Pancreas (tissue), 10 donors: ENCODE measurements around the gene PGM5. TPM values are rescaled to one million over a fixed set of nuclear protein-coding genes. Genes with fewer than 3 reads are reported as not detected.
A peak's percentile ranks its signal among the peaks of the same experiment; 100 is the strongest.

ENCODE experiments used
- ATAC-seq, 4 donors: fragments of 200-7000 bp; cut with Tn5 transposase; one replicate each; pipeline versions ENCODE4 v1.8.0 to v1.9.1; 2020; ENCODE audit warnings: mild to moderate bottlenecking in 4 of 4, moderate library complexity in 4 of 4
- DNase-seq, 6 donors: peaks; one replicate each; pipeline ENCODE4 v3.0.0-alpha.2; 2020
- FAIRE-seq: peaks from 2 replicates; lab custom pipeline; 2012; peaks lifted over from hg19 to GRCh38; lab: Jason Lieb, UNC
- H3K27ac ChIP-seq, 4 donors: fragments of 200-600 bp; sonication (generic); 1 replicate in 3 of 4; 2 replicates in 1 of 4; pipeline versions ENCODE4 v1.5.0 to v1.8.0; 2020
- H3K27me3 ChIP-seq, 4 donors: fragments of 200-600 bp; one replicate each; pipeline ENCODE4 v1.8.0; 2021
- H3K36me3 ChIP-seq, 3 donors: fragments of 200-600 bp; sonication (generic) in 1 of 3; one replicate each; pipeline versions ENCODE4 v1.5.0 to v1.8.0; 2020 to 2021
- H3K4me1 ChIP-seq, 3 donors: fragments of 200-600 bp; one replicate each; pipeline ENCODE4 v1.8.0; 2021
- H3K4me3 ChIP-seq, 4 donors: fragments of 200-600 bp; sonication (generic) in 2 of 4; one replicate each; pipeline versions ENCODE4 v1.5.0 to v1.8.0; 2020 to 2021
- H3K9me3 ChIP-seq, 4 donors: fragments of 200-600 bp; one replicate each; pipeline ENCODE4 v1.8.0; 2021
- CTCF ChIP-seq, 4 donors: fragments of 200-600 bp; sonication (generic) in 3 of 4; IDR thresholded peaks; one replicate each; pipeline versions ENCODE4 v1.5.0 to v1.8.0; 2021; ENCODE audit warnings: antibody characterized with exemption in 4 of 4
- WGBS, 2 donors: extraction: QIAGEN DNeasy Blood & Tissue Kit; methylation state at CpG; one replicate each; pipeline ENCODE4 v1.1.7; 2013; 5-methylcytosine and 5-hydroxymethylcytosine counted together
- intact Hi-C, 3 donors: fragments of 100-400 bp; cut with DNase I; formaldehyde crosslinking; loops; one replicate each; pipeline versions ENCODE4 v1.11.1 to v1.14.2; 2022
- polyA plus RNA-seq, 2 donors: library from polyadenylated mRNA; stranded (reverse); fragments of 200-250 nt; gene quantifications; one replicate each; pipeline ENCODE4 v1.2.3, GENCODE V29; 2013
- total RNA-seq, 6 donors: library from RNA; stranded (reverse); fragmentation: NEBNext Ultra II Directional in 4 of 6; extraction: Animal tissue kit (Norgen Biotek cat#: 25700) in 4 of 6; gene quantifications; one replicate each; pipeline versions ENCODE4 v1.2.1 to v1.2.4, GENCODE V29; 2021 to 2023
- donor health status: healthy with polysubstance abuse.
- donor health status: DM: no; HTN: no; CAD: no; lungs with moderate emphysema.
- donor health status: DM: no; HTN: no; CAD: no.
- donor health status: control.
- donor health status: control.
- donor health status: Bipolar disorder and iron deficiency.
- donor health status: DM: yes; HTN: yes; CAD: no.
- donor health status: DM: no; HTN: no; CAD: no.
- donor health status: DM: no; HTN: no; CAD: no.
- donor health status: DM: yes; HTN: yes; CAD: no.

PGM5 gene
- total and polyA plus RNA-seq, 8 donors: 1.9 to 4.6 (median 2.3) TPM

- H3K36me3 ChIP-seq: no peaks in the 10 kb centered on the region
- FAIRE-seq (no peak), DNase-seq (peak in 5 of 6 donors; percentile 22 to 58 (median 50)), ATAC-seq (peak; percentile 63 to 88 (median 75))
- no peaks in the 10 kb centered on the region for H3K9me3 ChIP-seq
- 50 to 53% methylated on average over 7 of the region's 7 CpGs for WGBS, 2 donors
- H3K27ac ChIP-seq: no peak overlapping the region
- no peak for TF ChIP-seq CTCF (IDR thresholded peaks at IDR 0.05)
- no peak overlapping the region for H3K4me3 ChIP-seq
- intact Hi-C loops: no loop called here
- no peaks in the 10 kb centered on the region for H3K27me3 ChIP-seq
- H3K4me1 ChIP-seq: no peaks in the 10 kb centered on the region
Measured at GRCh38 chr9:68437785-68438184, 81.4 kb downstream of the PGM5 start.

GRCh38 chr9:68443624-68444023, 87.2 kb downstream of the PGM5 start:
- FAIRE-seq: no peak
- no peaks in the 10 kb centered on the region for H3K4me1 ChIP-seq
- no peaks in the 10 kb centered on the region for H3K36me3 ChIP-seq
- intact Hi-C loops: no loop called here
- no peak for ATAC-seq
- DNase-seq: no peak
- 17 to 23% methylated on average over 2 of the region's 2 CpGs for WGBS, 2 donors
- no peak overlapping the region for H3K4me3 ChIP-seq
- no peaks in the 10 kb centered on the region for H3K27me3 ChIP-seq
- no peak for TF ChIP-seq CTCF (IDR thresholded peaks at IDR 0.05)
- H3K27ac ChIP-seq: no peak overlapping the region
- H3K9me3 ChIP-seq: no peaks in the 10 kb centered on the region

GRCh38 chr9:68446836-68447235, 90.4 kb downstream of the PGM5 start:
- no peaks in the 10 kb centered on the region for H3K4me1 ChIP-seq
- DNase-seq: no peak
- H3K9me3 ChIP-seq: no peaks in the 10 kb centered on the region
- FAIRE-seq: peak; percentile 5
- TF ChIP-seq CTCF (IDR thresholded peaks at IDR 0.05): no peak
- WGBS, 2 donors: 69 to 70% methylated on average over 7 of the region's 7 CpGs
- no peak for ATAC-seq
- no peak overlapping the region for H3K4me3 ChIP-seq
- intact Hi-C loops: no loop called here
- no peaks in the 10 kb centered on the region for H3K36me3 ChIP-seq
- H3K27ac ChIP-seq: no peak overlapping the region
- no peaks in the 10 kb centered on the region for H3K27me3 ChIP-seq

- Histone ChIP-seq H3K36me3 (no peaks in the 10 kb centered on the region), H3K4me3 (no peak overlapping the region), H3K27me3 (no peaks in the 10 kb centered on the region), H3K4me1 (no peaks in the 10 kb centered on the region), H3K9me3 (no peaks in the 10 kb centered on the region), H3K27ac (no peak overlapping the region)
- intact Hi-C loops: no loop called here
- DNase-seq (no peak), FAIRE-seq (no peak), ATAC-seq (no peak)
- no peak for TF ChIP-seq CTCF (IDR thresholded peaks at IDR 0.05)
- 76 to 87% methylated on average over 2 of the region's 2 CpGs for WGBS, 2 donors
Measured at GRCh38 chr9:68447611-68448010, 91.2 kb downstream of the PGM5 start.

- intact Hi-C loops: no loop called here
- no peaks in the 10 kb centered on the region for H3K27me3 ChIP-seq
- H3K4me3 ChIP-seq: no peak overlapping the region
- H3K27ac ChIP-seq: no peak overlapping the region
- ATAC-seq (no peak), DNase-seq (no peak), FAIRE-seq (no peak)
- TF ChIP-seq CTCF (IDR thresholded peaks at IDR 0.05): no peak
- no peaks in the 10 kb centered on the region for H3K36me3 ChIP-seq
- no peaks in the 10 kb centered on the region for H3K4me1 ChIP-seq
- WGBS, 2 donors: 76 to 82% methylated on average over 13 of the region's 13 CpGs
- no peaks in the 10 kb centered on the region for H3K9me3 ChIP-seq
Measured at GRCh38 chr9:68454579-68455334, 98.3 kb downstream of the PGM5 start.
